ENCODE results near the gene SCAMP5. TPM values are rescaled to one million over a fixed set of nuclear protein-coding genes. Genes with fewer than 3 reads are reported as not detected.

Gene SCAMP5
- total and polyA plus RNA-seq, 3 experiments from 2014 or later, result 0.16 to 1.1 (median 0.74) TPM

- no peak overlapping the region for H3K4me3 Mint-ChIP-seq
- no peaks in the 10 kb centered on the region for H3K9me3 Mint-ChIP-seq
- no peaks in the 10 kb centered on the region for H3K4me1 Mint-ChIP-seq
- H3K9me3 ChIP-seq (ENCODE audit: low read length), result no peaks in the 10 kb centered on the region
- peaks cover 13 to 21% of the 10 kb centered on the region in 2 donors for H3K27me3 Mint-ChIP-seq
- ChIA-PET CTCF (interaction anchor here (0.6 to 1.1 kb wide), 2 partner anchors 13 to 678 kb away, joined by 3 read pairs; no protein-coding TSS in a partner anchor), POLR2A (no interaction called here)
- no peak overlapping the region for H3K27ac Mint-ChIP-seq
- no peak overlapping the region for H3K27ac ChIP-seq (ENCODE audit: low read depth, low read length)
- no peak for DNase-seq
- H3K4me1 ChIP-seq (ENCODE audit: insufficient read depth, low read length), result no peaks in the 10 kb centered on the region
- H3K27me3 ChIP-seq (ENCODE audit: insufficient read depth, low read length, poor library complexity, severe bottlenecking), result no peaks in the 10 kb centered on the region
- H3K36me3 Mint-ChIP-seq, result no peaks in the 10 kb centered on the region
- no peaks in the 10 kb centered on the region for H3K36me3 ChIP-seq (ENCODE audit: insufficient read depth, low read length)
- H3K4me3 ChIP-seq (ENCODE audit: low read length), result no peak overlapping the region
Measured at GRCh38 chr15:75008221-75008625, 12.9 kb downstream of the SCAMP5 start.

GRCh38 chr15:75008629-75009326 is 13.4 kb downstream of the SCAMP5 start:
- Mint-ChIP-seq H3K4me1 (no peaks in the 10 kb centered on the region), H3K27me3 (peaks cover 13 to 19% of the 10 kb centered on the region in 2 donors), H3K36me3 (no peaks in the 10 kb centered on the region), H3K27ac (no peak overlapping the region), H3K4me3 (no peak overlapping the region), H3K9me3 (no peaks in the 10 kb centered on the region)
- Histone ChIP-seq H3K4me1 (ENCODE audit: insufficient read depth, low read length) (no peaks in the 10 kb centered on the region), H3K36me3 (ENCODE audit: insufficient read depth, low read length) (no peaks in the 10 kb centered on the region), H3K27me3 (ENCODE audit: insufficient read depth, low read length, poor library complexity, severe bottlenecking) (no peaks in the 10 kb centered on the region), H3K27ac (ENCODE audit: low read depth, low read length) (no peak overlapping the region), H3K9me3 (ENCODE audit: low read length) (no peaks in the 10 kb centered on the region), H3K4me3 (ENCODE audit: low read length) (no peak overlapping the region)
- DNase-seq, result no peak
- CTCF ChIA-PET, result interaction anchor here (1.1 kb wide), 1 partner anchor 14 kb away, joined by 3 read pairs; no protein-coding TSS in a partner anchor
- POLR2A ChIA-PET, result no interaction called here

DNA sequence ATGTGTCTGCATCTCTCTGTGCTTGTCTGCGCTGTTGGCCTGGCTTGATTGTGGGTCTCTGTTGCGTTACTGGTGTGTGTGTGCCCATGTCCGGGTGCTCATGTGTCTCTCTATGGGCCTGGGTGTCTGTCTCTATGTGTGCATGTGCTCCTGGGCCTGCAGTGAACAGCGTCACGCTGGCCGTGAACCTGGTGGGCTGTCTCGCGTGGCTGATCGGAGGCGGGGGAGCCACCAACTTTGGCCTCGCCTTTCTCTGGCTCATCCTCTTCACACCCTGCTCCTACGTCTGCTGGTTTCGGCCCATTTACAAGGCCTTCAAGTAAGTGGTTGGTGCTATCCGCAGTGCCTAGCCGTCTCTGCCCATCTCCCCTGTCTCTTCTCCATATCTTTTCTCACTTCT is 21.1 kb downstream of the SCAMP5 start:
- no peaks in the 10 kb centered on the region for H3K36me3 ChIP-seq (ENCODE audit: insufficient read depth, low read length)
- no peak overlapping the region for H3K4me3 ChIP-seq (ENCODE audit: low read length)
- Mint-ChIP-seq H3K36me3 (no peaks in the 10 kb centered on the region), H3K27me3 (peaks cover 2 to 6% of the 10 kb centered on the region in 2 donors), H3K4me1 (no peaks in the 10 kb centered on the region), H3K27ac (no peak overlapping the region), H3K4me3 (no peak overlapping the region), H3K9me3 (no peaks in the 10 kb centered on the region)
- POLR2A ChIA-PET, result no interaction called here
- H3K27ac ChIP-seq (ENCODE audit: low read depth, low read length), result no peak overlapping the region
- CTCF ChIA-PET, result no interaction called here
- no peaks in the 10 kb centered on the region for H3K9me3 ChIP-seq (ENCODE audit: low read length)
- no peaks in the 10 kb centered on the region for H3K27me3 ChIP-seq (ENCODE audit: insufficient read depth, low read length, poor library complexity, severe bottlenecking)
- no peaks in the 10 kb centered on the region for H3K4me1 ChIP-seq (ENCODE audit: insufficient read depth, low read length)
- no peak for DNase-seq

GRCh38 chr15:75019916-75020315 is 24.6 kb downstream of the SCAMP5 start:
- peaks cover 0 to 6% (median 0%) of the 10 kb centered on the region in 3 donors for H3K36me3 Mint-ChIP-seq
- H3K4me1 Mint-ChIP-seq, result peaks cover 13 to 18% (median 15%) of the 10 kb centered on the region in 3 donors
- Histone ChIP-seq H3K4me1 (ENCODE audit: insufficient read depth, low read length) (peaks cover 12% of the 10 kb centered on the region), H3K36me3 (ENCODE audit: insufficient read depth, low read length) (no peaks in the 10 kb centered on the region), H3K27ac (ENCODE audit: low read depth, low read length) (no peak overlapping the region), H3K27me3 (ENCODE audit: insufficient read depth, low read length, poor library complexity, severe bottlenecking) (no peaks in the 10 kb centered on the region), H3K9me3 (ENCODE audit: low read length) (no peaks in the 10 kb centered on the region), H3K4me3 (ENCODE audit: low read length) (no peak overlapping the region)
- no peaks in the 10 kb centered on the region for H3K9me3 Mint-ChIP-seq
- H3K4me3 Mint-ChIP-seq, result no peak overlapping the region
- peaks cover 0 to 1% of the 10 kb centered on the region in 2 donors for H3K27me3 Mint-ChIP-seq
- POLR2A ChIA-PET, result interaction anchor here (0.6 kb wide), 1 partner anchor 152 kb away, joined by 3 read pairs; no protein-coding TSS in a partner anchor
- DNase-seq, result no peak
- CTCF ChIA-PET, result no interaction called here
- H3K27ac Mint-ChIP-seq, result no peak overlapping the region

GRCh38 chr15:75021341-75021740 is 26.0 kb downstream of the SCAMP5 start:
- peaks cover 17 to 23% (median 23%) of the 10 kb centered on the region in 3 donors for H3K4me1 Mint-ChIP-seq
- POLR2A ChIA-PET, result no interaction called here
- Histone ChIP-seq H3K4me1 (ENCODE audit: insufficient read depth, low read length) (peaks cover 12% of the 10 kb centered on the region), H3K4me3 (ENCODE audit: low read length) (no peak overlapping the region), H3K9me3 (ENCODE audit: low read length) (no peaks in the 10 kb centered on the region), H3K27ac (ENCODE audit: low read depth, low read length) (no peak overlapping the region), H3K27me3 (ENCODE audit: insufficient read depth, low read length, poor library complexity, severe bottlenecking) (no peaks in the 10 kb centered on the region), H3K36me3 (ENCODE audit: insufficient read depth, low read length) (no peaks in the 10 kb centered on the region)
- peaks cover 0 to 1% of the 10 kb centered on the region in 2 donors for H3K27me3 Mint-ChIP-seq
- H3K36me3 Mint-ChIP-seq, result peaks cover 0 to 9% (median 0%) of the 10 kb centered on the region in 3 donors
- H3K9me3 Mint-ChIP-seq, result no peaks in the 10 kb centered on the region
- DNase-seq, result no peak
- no peak overlapping the region for H3K27ac Mint-ChIP-seq
- CTCF ChIA-PET, result no interaction called here
- H3K4me3 Mint-ChIP-seq, result peak overlapping the region in 1 of 7 donors; percentile 19

DNA sequence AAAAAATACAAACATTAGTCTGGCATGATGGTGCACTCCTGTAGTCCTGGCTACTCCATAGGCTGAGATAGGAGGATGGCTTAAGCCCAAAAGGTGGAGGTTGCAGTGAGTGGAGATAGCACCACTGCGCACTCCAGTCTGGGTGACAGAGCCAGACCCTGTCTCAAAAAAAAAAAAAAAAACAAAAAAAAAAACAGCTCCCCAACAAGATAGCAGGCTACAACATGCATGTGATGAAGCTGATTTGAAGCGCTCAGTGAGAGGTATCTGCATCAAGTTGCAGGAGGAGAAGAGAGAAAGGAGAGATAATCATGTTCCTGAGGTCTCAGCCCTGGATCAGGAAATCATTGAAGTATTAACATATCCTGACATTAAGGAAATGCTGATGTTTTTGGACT is 27.4 kb downstream of the SCAMP5 start:
- Histone ChIP-seq H3K27ac (ENCODE audit: low read depth, low read length) (peak overlapping the region; percentile 4), H3K27me3 (ENCODE audit: insufficient read depth, low read length, poor library complexity, severe bottlenecking) (no peaks in the 10 kb centered on the region), H3K9me3 (ENCODE audit: low read length) (no peaks in the 10 kb centered on the region), H3K36me3 (ENCODE audit: insufficient read depth, low read length) (no peaks in the 10 kb centered on the region), H3K4me1 (ENCODE audit: insufficient read depth, low read length) (peaks cover 12% of the 10 kb centered on the region), H3K4me3 (ENCODE audit: low read length) (no peak overlapping the region)
- ChIA-PET CTCF (interaction anchor here (0.7 to 4.5 kb wide), 5 partner anchors 21 to 335 kb away, joined by 3 to 19 read pairs (median 5); partner anchors contain the start of gene C15orf39), POLR2A (interaction anchor here (0.7 to 1.6 kb wide), 4 partner anchors 27 to 1064 kb away, joined by 3 to 13 read pairs (median 10); partner anchors contain the start of genes C15orf39 and SCAMP5)
- Mint-ChIP-seq H3K4me3 (peak overlapping the region; percentile 91 to 97 (median 94)), H3K4me1 (peaks cover 17 to 23% (median 23%) of the 10 kb centered on the region in 3 donors), H3K9me3 (no peaks in the 10 kb centered on the region), H3K27ac (peak overlapping the region in 2 of 8 donors; percentile 74 to 93), H3K36me3 (peaks cover 0 to 9% (median 0%) of the 10 kb centered on the region in 3 donors), H3K27me3 (peaks cover 0 to 1% of the 10 kb centered on the region in 2 donors)
- DNase-seq, result no peak

- Histone ChIP-seq H3K4me1 (ENCODE audit: insufficient read depth, low read length) (peaks cover 12% of the 10 kb centered on the region), H3K9me3 (ENCODE audit: low read length) (no peaks in the 10 kb centered on the region), H3K36me3 (ENCODE audit: insufficient read depth, low read length) (no peaks in the 10 kb centered on the region), H3K4me3 (ENCODE audit: low read length) (peak within 1 kb of the TSS; percentile 84), H3K27me3 (ENCODE audit: insufficient read depth, low read length, poor library complexity, severe bottlenecking) (no peaks in the 10 kb centered on the region), H3K27ac (ENCODE audit: low read depth, low read length) (peak within 1 kb of the TSS; percentile 82)
- H3K4me1 Mint-ChIP-seq, result peaks cover 17 to 23% (median 23%) of the 10 kb centered on the region in 3 donors
- H3K36me3 Mint-ChIP-seq, result peaks cover 0 to 9% (median 0%) of the 10 kb centered on the region in 3 donors
- no peaks in the 10 kb centered on the region for H3K9me3 Mint-ChIP-seq
- peak within 1 kb of the TSS; percentile 74 to 97 (median 90) for H3K27ac Mint-ChIP-seq
- peak; percentile 86 to 96 (median 91) for DNase-seq
- CTCF ChIA-PET, result interaction anchor here (0.7 to 4.5 kb wide), 7 partner anchors 20 to 336 kb away, joined by 3 to 19 read pairs (median 4); partner anchors contain the start of genes C15orf39 and SCAMP5
- POLR2A ChIA-PET, result interaction anchor here (0.5 to 1.6 kb wide), 6 partner anchors 28 to 1064 kb away, joined by 3 to 13 read pairs (median 8); partner anchors contain the start of genes C15orf39 and SCAMP5
- peak within 1 kb of the TSS; percentile 91 to 97 (median 94) for H3K4me3 Mint-ChIP-seq
- peaks cover 0 to 1% of the 10 kb centered on the region in 2 donors for H3K27me3 Mint-ChIP-seq
Measured at GRCh38 chr15:75023181-75023871, 28.0 kb downstream of the SCAMP5 start, which contains the start of gene PPCDC. TSS of gene PPCDC (plus strand) at chr15:75023590. CDS start at chr15:75028319, 4,729 bp downstream.

Measured in CD8-positive, alpha-beta memory T cell (primary cell).